Activated B cell treated with CpG ODN at 0.5 μM for 24 hours (primary cell): ENCODE results near the gene LIPK. TPM values are rescaled to one million over a fixed set of nuclear protein-coding genes. Genes with fewer than 3 reads are reported as not detected.

ENCODE experiments used
- ATAC-seq: fragments of 200-7000 bp; cut with Tn5 transposase; one replicate; pipeline ENCODE4 v1.10.0; 2021; ENCODE audit warnings: low read depth, mild to moderate bottlenecking, moderate library complexity
- CTCF ChIA-PET: fragments of 350-600 bp; sonication (Branson Sonifier 250); formaldehyde crosslinking; loops from one replicate; lab custom pipeline; 2021; ENCODE audit warnings: antibody characterized with exemption; lab: Charles Lee
- POLR2A ChIA-PET: fragments of 350-600 bp; sonication (Branson Sonifier 250); formaldehyde crosslinking; loops from one replicate; lab custom pipeline; 2021; ENCODE audit warnings: antibody characterized with exemption; lab: Charles Lee
- DNase-seq: peaks from one replicate; pipeline ENCODE4 v3.0.0; 2022
- H3K27ac Mint-ChIP-seq: one replicate; pipeline ENCODE4 v1.8.0; 2020; ENCODE audit warnings: mixed read lengths
- H3K27me3 Mint-ChIP-seq: one replicate; pipeline ENCODE4 v1.8.0; 2021; ENCODE audit warnings: mixed read lengths
- H3K36me3 Mint-ChIP-seq: one replicate; pipeline ENCODE4 v1.8.0; 2021; ENCODE audit warnings: low read depth, mixed read lengths
- H3K4me1 Mint-ChIP-seq: one replicate; pipeline ENCODE4 v1.8.0; 2021; ENCODE audit warnings: mixed read lengths
- H3K4me3 Mint-ChIP-seq: one replicate; pipeline ENCODE4 v1.8.0; 2020; ENCODE audit warnings: mild to moderate bottlenecking, mixed read lengths
- H3K9me3 Mint-ChIP-seq: one replicate; pipeline ENCODE4 v1.8.0; 2020; ENCODE audit warnings: mixed read lengths
- CTCF ChIP-seq: fragments of 200-600 bp; IDR thresholded peaks from one replicate; pipeline ENCODE4 v1.8.0; 2022; ENCODE audit warnings: antibody characterized with exemption, mild to moderate bottlenecking
- intact Hi-C: fragments of 100-400 bp; cut with micrococcal nuclease; formaldehyde crosslinking; loops from one replicate; pipeline ENCODE4 v1.15.1; 2024
- total RNA-seq: library from RNA; stranded (reverse); gene quantifications from 2 replicates; pipeline ENCODE4 v1.2.3, GENCODE V29; 2022

Gene LIPK
- total RNA-seq = not detected in 2 replicates

DNA sequence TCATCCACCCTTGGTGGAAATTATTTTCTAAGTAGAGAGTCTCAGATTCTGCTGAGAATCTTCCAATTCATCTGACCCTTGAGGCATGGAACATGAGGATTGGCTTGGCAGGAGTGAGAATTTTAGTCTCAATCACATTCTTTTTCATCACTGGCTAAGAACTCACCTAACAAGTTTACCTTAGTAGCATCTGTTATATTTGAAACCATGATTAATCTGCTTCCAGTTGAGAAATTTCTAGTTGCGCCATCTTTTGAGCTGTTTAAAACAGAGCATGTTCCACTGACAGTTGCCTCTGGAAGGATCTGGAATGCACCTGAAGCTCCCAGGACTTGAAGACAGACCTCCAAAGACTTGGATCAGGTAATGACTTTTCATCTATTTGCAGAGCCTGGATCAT, at the start of gene LIPK:
Gene LIPK, plus strand, starts transcription at position 292 of the 400 bp plus-strand sequence. CDS start 18,295 bp downstream, outside the sequence.
- Mint-ChIP-seq H3K27ac (no peak within 1 kb of the TSS), H3K9me3 (no peaks in the 10 kb centered on the region), H3K4me1 (peaks cover 4% of the 10 kb centered on the region), H3K4me3 (no peak within 1 kb of the TSS), H3K36me3 (no peaks in the 10 kb centered on the region), H3K27me3 (no peaks in the 10 kb centered on the region)
- DNase-seq = no peak
- no peak for ATAC-seq
- no peak for TF ChIP-seq CTCF
- ChIA-PET POLR2A (no interaction called here), CTCF (no interaction called here)
- intact Hi-C loops = no loop called here

- intact Hi-C loops = no loop called here
- ChIA-PET CTCF (no interaction called here), POLR2A (interaction anchor here (0.7 kb wide), 1 partner anchor 741 kb away, joined by 3 read pairs; no protein-coding TSS in a partner anchor)
- Mint-ChIP-seq H3K9me3 (no peaks in the 10 kb centered on the region), H3K4me1 (no peaks in the 10 kb centered on the region), H3K36me3 (no peaks in the 10 kb centered on the region), H3K27ac (no peak overlapping the region), H3K4me3 (no peak overlapping the region), H3K27me3 (peaks cover 3% of the 10 kb centered on the region)
- no peak for TF ChIP-seq CTCF
- DNase-seq (no peak), ATAC-seq (no peak)
Measured at GRCh38 chr10:88657901-88658300, 48.1 kb upstream of the LIPK start.

- H3K4me3 Mint-ChIP-seq = no peak overlapping the region
- H3K36me3 Mint-ChIP-seq = no peaks in the 10 kb centered on the region
- no peak overlapping the region for H3K27ac Mint-ChIP-seq
Measured at GRCh38 chr10:88659725-88660597, 46.1 kb upstream of the LIPK start.

GRCh38 chr10:88660598-88660884, 45.5 kb upstream of the LIPK start:
- Mint-ChIP-seq H3K4me1 (no peaks in the 10 kb centered on the region), H3K27ac (no peak overlapping the region), H3K36me3 (no peaks in the 10 kb centered on the region), H3K27me3 (peaks cover 6% of the 10 kb centered on the region), H3K4me3 (no peak overlapping the region), H3K9me3 (peaks cover 2% of the 10 kb centered on the region)
- ATAC-seq (no peak), DNase-seq (no peak)
- ChIA-PET CTCF (no interaction called here), POLR2A (no interaction called here)
- intact Hi-C loops = no loop called here
- no peak for TF ChIP-seq CTCF

More at GRCh38 chr10:88659725-88660597, 46.1 kb upstream of the LIPK start:
- DNase-seq = no peak
- Mint-ChIP-seq H3K9me3 (peaks cover 2% of the 10 kb centered on the region), H3K27me3 (peaks cover 6% of the 10 kb centered on the region), H3K4me1 (no peaks in the 10 kb centered on the region)
- ChIA-PET CTCF (no interaction called here), POLR2A (no interaction called here)
- no peak for TF ChIP-seq CTCF
- no peak for ATAC-seq
- intact Hi-C loops = no loop called here

DNA sequence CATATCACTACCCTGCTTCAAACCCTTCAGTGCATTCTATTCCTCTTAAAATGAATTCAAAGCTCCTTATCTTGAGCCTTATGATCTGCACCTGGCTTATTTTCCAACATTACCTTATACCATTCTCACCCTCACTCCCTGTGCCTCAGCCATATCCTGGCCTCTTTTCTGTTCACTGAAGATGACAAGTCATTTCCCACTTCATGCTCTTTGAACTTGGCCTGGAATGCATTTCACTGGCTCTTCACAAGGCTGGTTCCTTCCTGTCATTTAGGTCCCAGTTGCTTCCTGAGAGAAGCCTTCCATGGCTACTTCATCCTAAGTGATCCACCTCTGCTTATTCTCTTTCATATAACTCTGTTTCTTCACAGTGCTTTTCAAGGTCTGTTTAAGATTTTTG, 45.0 kb upstream of the LIPK start:
- intact Hi-C loops = no loop called here
- ChIA-PET CTCF (no interaction called here), POLR2A (no interaction called here)
- no peak overlapping the region for H3K4me3 Mint-ChIP-seq
- ATAC-seq (no peak), DNase-seq (no peak)
- peaks cover 6% of the 10 kb centered on the region for H3K27me3 Mint-ChIP-seq
- no peaks in the 10 kb centered on the region for H3K4me1 Mint-ChIP-seq
- no peaks in the 10 kb centered on the region for H3K36me3 Mint-ChIP-seq
- peaks cover 2% of the 10 kb centered on the region for H3K9me3 Mint-ChIP-seq
- TF ChIP-seq CTCF = no peak
- H3K27ac Mint-ChIP-seq = no peak overlapping the region
